MM.1S (cell line): Measurements from ENCODE around the gene EED.

Experiments
- DNase-seq: peaks from one replicate; pipeline ENCODE4 v3.0.0-alpha.2; 2015
- H2AFZ ChIP-seq: fragments of 300-600 bp; sonication (generic); 2 replicates; pipeline ENCODE4 v1.6.0; 2016; ENCODE audit warnings: antibody characterized with exemption, low read length
- H3F3A ChIP-seq: fragments of 300-600 bp; sonication (generic); 2 replicates; pipeline ENCODE4 v1.6.1; 2016; ENCODE audit warnings: mild to moderate bottlenecking, antibody characterized with exemption, low read length, moderate library complexity, mixed read lengths; ENCODE audit not compliant: insufficient read depth
- H3K27ac ChIP-seq: fragments of 300-600 bp; sonication (generic); 2 replicates; pipeline ENCODE4 v1.5.1; 2016; ENCODE audit warnings: mild to moderate bottlenecking, low read length
- H3K27me3 ChIP-seq: fragments of 300-600 bp; sonication (generic); replicated peaks from 2 replicates; pipeline ENCODE4 v1.6.0; 2016; ENCODE audit warnings: low read length; ENCODE audit not compliant: insufficient read depth
- H3K36me3 ChIP-seq: fragments of 300-600 bp; sonication (generic); replicated peaks from 2 replicates; pipeline ENCODE4 v1.6.1; 2016; ENCODE audit warnings: mild to moderate bottlenecking, low read length, mixed read lengths; ENCODE audit not compliant: insufficient read depth
- H3K4me1 ChIP-seq: fragments of 300-600 bp; sonication (generic); 2 replicates; pipeline ENCODE4 v1.6.1; 2016; ENCODE audit warnings: low read length, mixed read lengths
- H3K4me2 ChIP-seq: fragments of 300-600 bp; sonication (generic); 2 replicates; pipeline ENCODE4 v1.6.0; 2016; ENCODE audit warnings: low read depth, low read length
- H3K4me3 ChIP-seq: fragments of 300-600 bp; sonication (generic); 2 replicates; pipeline ENCODE4 v1.5.1; 2016; ENCODE audit warnings: low read length, mixed read lengths
- H3K79me2 ChIP-seq: fragments of 300-600 bp; sonication (generic); 2 replicates; pipeline ENCODE4 v1.6.1; 2016; ENCODE audit warnings: mixed run types, low read length, mixed read lengths
- H3K9ac ChIP-seq: fragments of 300-600 bp; sonication (generic); 2 replicates; pipeline ENCODE4 v1.6.1; 2016; ENCODE audit warnings: low read length, mixed read lengths
- H3K9me2 ChIP-seq: fragments of 300-600 bp; sonication (generic); replicated peaks from 2 replicates; pipeline ENCODE4 v1.6.1; 2016; ENCODE audit warnings: mild to moderate bottlenecking, low read length, mixed read lengths; ENCODE audit not compliant: insufficient read depth
- H3K9me3 ChIP-seq: fragments of 300-600 bp; sonication (generic); replicated peaks from 2 replicates; pipeline ENCODE4 v1.6.1; 2016; ENCODE audit warnings: mild to moderate bottlenecking, low read length, mixed read lengths; ENCODE audit not compliant: insufficient read depth
- H4K20me1 ChIP-seq: fragments of 300-600 bp; sonication (generic); 2 replicates; pipeline ENCODE4 v1.6.1; 2016; ENCODE audit warnings: mild to moderate bottlenecking, low read length, moderate library complexity, mixed read lengths; ENCODE audit not compliant: insufficient read depth
- CTCF ChIP-seq: fragments of 300-600 bp; sonication (generic); IDR thresholded peaks from 2 replicates; pipeline ENCODE4 v1.5.1; 2016; ENCODE audit warnings: antibody characterized with exemption, low read length, mixed read lengths
- EZH2 ChIP-seq: fragments of 300-600 bp; sonication (generic); optimal IDR thresholded peaks from 2 replicates; pipeline ENCODE3; 2017; ENCODE audit warnings: low read depth, mild to moderate bottlenecking, antibody characterized with exemption, low read length, mixed read lengths
- EZH2phosphoT487 ChIP-seq: fragments of 300-600 bp; sonication (generic); IDR thresholded peaks from 2 replicates; pipeline ENCODE4 v1.6.1; 2018; ENCODE audit warnings: antibody characterized with exemption, low read length

EED gene

GRCh38 chr11:86241956-86242535 lies 2.5 kb upstream of the EED start:
- no peak for TF ChIP-seq CTCF
- no peak for TF ChIP-seq EZH2
- H3K36me3 ChIP-seq: no peaks in the 10 kb centered on the region
- H3K27me3 ChIP-seq: no peaks in the 10 kb centered on the region
- H3K27ac ChIP-seq: no peak overlapping the region
- peaks cover 4% of the 10 kb centered on the region; the same call in 1 of the 2 replicates for H4K20me1 ChIP-seq
- no peak overlapping the region for H3K4me2 ChIP-seq
- no peak overlapping the region for H3K4me3 ChIP-seq
- no peaks in the 10 kb centered on the region for H3K9me2 ChIP-seq
- H3K9ac ChIP-seq: no peak overlapping the region
- peaks cover 11% of the 10 kb centered on the region for H3F3A ChIP-seq
- H3K9me3 ChIP-seq: no peaks in the 10 kb centered on the region
- H3K79me2 ChIP-seq: peaks cover 20% of the 10 kb centered on the region
- H3K4me1 ChIP-seq: peaks cover 14% of the 10 kb centered on the region
- no peak overlapping the region for H2AFZ ChIP-seq
- no peak for DNase-seq

- no peaks in the 10 kb centered on the region for H3K9me3 ChIP-seq
- peaks cover 14% of the 10 kb centered on the region for H3K4me1 ChIP-seq
- no peaks in the 10 kb centered on the region for H3K27me3 ChIP-seq
- no peaks in the 10 kb centered on the region for H3K9me2 ChIP-seq
- H3K4me3 ChIP-seq: no peak overlapping the region
- peaks cover 33% of the 10 kb centered on the region for H3K79me2 ChIP-seq
- H3K27ac ChIP-seq: no peak overlapping the region
- H4K20me1 ChIP-seq: peaks cover 4% of the 10 kb centered on the region; the same call in 1 of the 2 replicates
- no peak for DNase-seq
- H3K36me3 ChIP-seq: no peaks in the 10 kb centered on the region
- H3K9ac ChIP-seq: no peak overlapping the region
- peaks cover 11% of the 10 kb centered on the region for H3F3A ChIP-seq
- no peak overlapping the region for H2AFZ ChIP-seq
- peak overlapping the region; percentile 75; the same call in 1 of the 2 replicates for H3K4me2 ChIP-seq
- TF ChIP-seq EZH2 (no peak), CTCF (no peak), EZH2phosphoT487 (no peak)
Measured at GRCh38 chr11:86243396-86243795, 1.2 kb upstream of the EED start.

- Histone ChIP-seq H3K4me3 (peak overlapping the region; percentile 90), H3K79me2 (peaks cover 40% of the 10 kb centered on the region), H4K20me1 (peaks cover 9% of the 10 kb centered on the region; the same call in 1 of the 2 replicates), H2AFZ (peak overlapping the region; percentile 97), H3K9me2 (no peaks in the 10 kb centered on the region), H3K9ac (peak overlapping the region; percentile 95), H3K27me3 (no peaks in the 10 kb centered on the region), H3K4me2 (peak overlapping the region; percentile 75), H3F3A (peaks cover 11% of the 10 kb centered on the region), H3K36me3 (no peaks in the 10 kb centered on the region), H3K27ac (peak overlapping the region; percentile 95), H3K9me3 (no peaks in the 10 kb centered on the region), H3K4me1 (peaks cover 14% of the 10 kb centered on the region)
- TF ChIP-seq EZH2: no peak
- no peak for TF ChIP-seq CTCF
- TF ChIP-seq EZH2phosphoT487: no peak
- DNase-seq: peak; percentile 93
Measured at GRCh38 chr11:86244063-86244521, 461 bp upstream of the EED start.
